K562 (cell line): Measurements from ENCODE around the gene ARMC9. TPM values are rescaled to one million over a fixed set of nuclear protein-coding genes. Genes with fewer than 3 reads are reported as not detected.

Source experiments
- CREM ChIP-seq: IDR thresholded peaks from 2 replicates; pipeline ENCODE4 v1.6.1; 2014; ENCODE audit warnings: antibody characterized with exemption, low read depth
- EGR1 ChIP-seq: fragments of 450-650 bp; conservative IDR thresholded peaks from 2 replicates; pipeline ENCODE4 v1.6.1; 2017; ENCODE audit warnings: mild to moderate bottlenecking
- HDAC8 ChIP-seq: fragments of 450-650 bp; IDR thresholded peaks from 2 replicates; pipeline ENCODE4 v1.6.1; 2016; ENCODE audit warnings: mild to moderate bottlenecking, missing genetic modification characterization, moderate library complexity, missing compliant biosample characterization
- KLF13 ChIP-seq: fragments of 450-650 bp; IDR thresholded peaks from 2 replicates; pipeline ENCODE4 v1.6.1; 2016; ENCODE audit warnings: missing genetic modification characterization, low read depth, mild to moderate bottlenecking, missing compliant biosample characterization, moderate library complexity, borderline replicate concordance
- PTBP1 ChIP-seq: fragments of 200-400 bp; formaldehyde crosslinking; IDR thresholded peaks from 2 replicates; pipeline ENCODE4 v1.6.1; 2017; ENCODE audit warnings: low read depth, low read length
- PURB ChIP-seq: sonication (generic); formaldehyde crosslinking; IDR thresholded peaks from 2 replicates; pipeline ENCODE4 v1.9.0; 2021; ENCODE audit warnings: low read depth, mild to moderate bottlenecking, missing genetic modification reagents
- RCOR1 ChIP-seq, 2 experiments: IDR thresholded peaks; 2 replicates each; pipeline ENCODE4 v1.6.1; 2012; ENCODE audit warnings: low read depth in 2 of 2, low read length in 2 of 2, borderline replicate concordance in 1 of 2, improper control_type of control experiment in 1 of 2
- RFX5 ChIP-seq: IDR thresholded peaks from 2 replicates; pipeline ENCODE4 v1.6.1; 2011; ENCODE audit warnings: low read depth, mild to moderate bottlenecking, improper control_type of control experiment, low read length
- SMARCA4 ChIP-seq: fragments of 450-650 bp; IDR thresholded peaks from 2 replicates; pipeline ENCODE4 v1.6.1; 2016
- SMARCB1 ChIP-seq: IDR thresholded peaks from 2 replicates; pipeline ENCODE4 v1.6.1; 2011; ENCODE audit warnings: improper control_type of control experiment, low read depth; ENCODE audit not compliant: insufficient read length
- SOX6 ChIP-seq: fragments of 450-650 bp; IDR thresholded peaks from 2 replicates; pipeline ENCODE4 v1.6.1; 2014; ENCODE audit warnings: mild to moderate bottlenecking
- SPI1 ChIP-seq: IDR thresholded peaks from 2 replicates; pipeline ENCODE4 v1.6.1; 2011; ENCODE audit warnings: low read depth, low read length, control low read depth, borderline replicate concordance
- TAL1 ChIP-seq: fragments of 450-650 bp; IDR thresholded peaks from 2 replicates; pipeline ENCODE4 v1.6.1; 2016; ENCODE audit warnings: mild to moderate bottlenecking
- TCF3 ChIP-seq: sonication (generic); formaldehyde crosslinking; IDR thresholded peaks from 2 replicates; pipeline ENCODE4 v1.4.0; 2020; ENCODE audit warnings: mild to moderate bottlenecking, missing genetic modification reagents
- YY1 ChIP-seq, 3 experiments: IDR thresholded peaks; 2 replicates each; pipeline ENCODE4 v1.6.1; 2011; ENCODE audit warnings: low read length in 2 of 3, mild to moderate bottlenecking in 2 of 3, moderate library complexity in 2 of 3, borderline replicate concordance in 1 of 3, control low read depth in 1 of 3, low read depth in 1 of 3; ENCODE audit not compliant: insufficient read depth in 3 of 3, insufficient replicate concordance in 2 of 3, control insufficient read depth in 1 of 3, insufficient read length in 1 of 3; ENCODE audit errors: extremely low read depth in 1 of 3
- ZNF174 ChIP-seq: fragments of 250-450 bp; sonication (Bioruptor Pico); IDR thresholded peaks from 2 replicates; pipeline ENCODE4 v1.4.0; 2020; ENCODE audit warnings: mild to moderate bottlenecking
- polyA plus RNA-seq, 8 experiments: library from polyadenylated mRNA; depleted of rRNA in 4 of 8; stranded (reverse) in 5 of 8; unstranded in 3 of 8; fragments of >200 nt; fragmentation: Nextera tagmentation in 2 of 8; fragmentation: Illumina TruSeq in 1 of 8; extraction: Ambion mirVana in 2 of 8; extraction: Trizol in 1 of 8; gene quantifications; 2 replicates each; pipeline versions ENCODE4 v1.2.1 to v1.2.3, GENCODE V29; 2011 to 2014; ENCODE audit warnings: inconsistent platforms in 1 of 8, missing spikeins in 1 of 8
- total RNA-seq, 7 experiments: library from RNA; depleted of rRNA in 6 of 7; stranded (reverse); fragments of >200 nt in 6 of 7; fragmentation: Illumina TruSeq in 2 of 7; extraction: Trizol in 2 of 7; gene quantifications; 2 replicates each; pipeline versions ENCODE4 v1.2.1 to v1.2.3, GENCODE V29; 2011 to 2021; ENCODE audit warnings: low replicate concordance in 1 of 7
- TF ChIP-seq, protein P1 (sequence below): fragments of 150-350 bp; conservative IDR thresholded peaks from 2 replicates; pipeline ENCODE4 v1.6.1; 2014; ENCODE audit warnings: low read length
- TF ChIP-seq, protein P2 (sequence below): fragments of 250-450 bp; sonication (Bioruptor Pico); IDR thresholded peaks from 2 replicates; pipeline ENCODE4 v1.4.0; 2020
- TF ChIP-seq, protein P3 (sequence below): sonication (generic); formaldehyde crosslinking; IDR thresholded peaks from 2 replicates; pipeline ENCODE4 v1.8.1; 2023; ENCODE audit warnings: mild to moderate bottlenecking, missing genetic modification reagents, moderate library complexity
- TF ChIP-seq, protein P4 (sequence below): sonication (generic); formaldehyde crosslinking; IDR thresholded peaks from 2 replicates; pipeline ENCODE4 v1.9.0; 2022; ENCODE audit warnings: mild to moderate bottlenecking, missing genetic modification reagents
- TF ChIP-seq, protein P5 (sequence below): fragments of 200-800 bp; sonication (Bioruptor generic); IDR thresholded peaks from 2 replicates; pipeline ENCODE4 v1.6.1; 2017; ENCODE audit warnings: missing genetic modification characterization, missing compliant biosample characterization
- TF ChIP-seq, protein P6 (sequence below): fragments of 250-450 bp; sonication (Bioruptor Pico); IDR thresholded peaks from 2 replicates; pipeline ENCODE4 v1.8.0; 2021; ENCODE audit warnings: moderate library complexity, mild to moderate bottlenecking, inconsistent platforms

The ARMC9 gene
- total and polyA plus RNA-seq, 9 of the 15 experiments (the other 6 are each of a cell fraction or from before 2014, with no cell fraction given) = 0.36 to 2.3 (median 1.1) TPM

DNA sequence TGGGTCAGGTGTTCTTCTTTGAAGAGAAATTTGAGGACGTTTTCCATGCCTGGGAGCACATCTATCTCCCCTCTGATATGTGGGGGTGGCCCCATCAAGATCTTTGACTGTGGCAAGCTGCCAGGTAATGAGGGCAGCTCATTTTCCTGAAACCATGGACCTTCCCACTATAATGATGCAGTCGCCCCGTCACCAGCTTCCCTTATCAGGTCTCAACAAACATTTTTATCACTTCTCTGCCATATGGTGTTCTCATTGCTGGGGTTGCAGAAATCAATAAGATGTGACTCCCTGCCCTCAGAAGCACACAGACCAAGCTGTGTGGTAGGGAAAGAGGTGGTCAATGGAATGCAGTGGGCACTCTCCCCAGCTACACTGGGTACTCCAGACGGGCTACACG lies 148.7 kb downstream of the ARMC9 start (continued):
- TF ChIP-seq YY1 (IDR thresholded peaks at IDR 0.05; ENCODE audit: borderline replicate concordance in 1 of 3, control insufficient read depth in 1 of 3, extremely low read depth in 1 of 3, insufficient read depth in 3 of 3, insufficient read length in 1 of 3, insufficient replicate concordance in 2 of 3, low read depth in 1 of 3, low read length in 2 of 3) (no peak), SMARCA4 (peak; percentile 29; the same call in 1 of the 2 replicates), RCOR1 (IDR thresholded peaks at IDR 0.05; ENCODE audit: borderline replicate concordance in 1 of 2, low read depth in 2 of 2, low read length in 2 of 2) (0 out of 4 replicates have a peak, but pooled peaks of 1 of the 2 experiments have one; percentile 8), RFX5 (no peak), SPI1 (no peak), KLF13 (no peak), SOX6 (no peak), PURB (CRISPR knock-in tag) (no peak), HDAC8 (no peak), EGR1 (0 out of 2 replicates have a peak, but pooled peaks have one; percentile 5), TCF3 (CRISPR knock-in tag) (peak; percentile 82), TAL1 (peak; percentile 67), CREM (0 out of 2 replicates have a peak, but pooled peaks have one; percentile 18), ZNF174 (no peak), SMARCB1 (no peak), PTBP1 (no peak)
- TF ChIP-seq, protein P1, sequence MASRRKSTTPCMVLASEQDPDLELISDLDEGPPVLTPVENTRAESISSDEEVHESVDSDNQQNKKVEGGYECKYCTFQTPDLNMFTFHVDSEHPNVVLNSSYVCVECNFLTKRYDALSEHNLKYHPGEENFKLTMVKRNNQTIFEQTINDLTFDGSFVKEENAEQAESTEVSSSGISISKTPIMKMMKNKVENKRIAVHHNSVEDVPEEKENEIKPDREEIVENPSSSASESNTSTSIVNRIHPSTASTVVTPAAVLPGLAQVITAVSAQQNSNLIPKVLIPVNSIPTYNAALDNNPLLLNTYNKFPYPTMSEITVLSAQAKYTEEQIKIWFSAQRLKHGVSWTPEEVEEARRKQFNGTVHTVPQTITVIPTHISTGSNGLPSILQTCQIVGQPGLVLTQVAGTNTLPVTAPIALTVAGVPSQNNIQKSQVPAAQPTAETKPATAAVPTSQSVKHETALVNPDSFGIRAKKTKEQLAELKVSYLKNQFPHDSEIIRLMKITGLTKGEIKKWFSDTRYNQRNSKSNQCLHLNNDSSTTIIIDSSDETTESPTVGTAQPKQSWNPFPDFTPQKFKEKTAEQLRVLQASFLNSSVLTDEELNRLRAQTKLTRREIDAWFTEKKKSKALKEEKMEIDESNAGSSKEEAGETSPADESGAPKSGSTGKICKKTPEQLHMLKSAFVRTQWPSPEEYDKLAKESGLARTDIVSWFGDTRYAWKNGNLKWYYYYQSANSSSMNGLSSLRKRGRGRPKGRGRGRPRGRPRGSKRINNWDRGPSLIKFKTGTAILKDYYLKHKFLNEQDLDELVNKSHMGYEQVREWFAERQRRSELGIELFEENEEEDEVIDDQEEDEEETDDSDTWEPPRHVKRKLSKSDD = no peak
- TF ChIP-seq, protein P2, sequence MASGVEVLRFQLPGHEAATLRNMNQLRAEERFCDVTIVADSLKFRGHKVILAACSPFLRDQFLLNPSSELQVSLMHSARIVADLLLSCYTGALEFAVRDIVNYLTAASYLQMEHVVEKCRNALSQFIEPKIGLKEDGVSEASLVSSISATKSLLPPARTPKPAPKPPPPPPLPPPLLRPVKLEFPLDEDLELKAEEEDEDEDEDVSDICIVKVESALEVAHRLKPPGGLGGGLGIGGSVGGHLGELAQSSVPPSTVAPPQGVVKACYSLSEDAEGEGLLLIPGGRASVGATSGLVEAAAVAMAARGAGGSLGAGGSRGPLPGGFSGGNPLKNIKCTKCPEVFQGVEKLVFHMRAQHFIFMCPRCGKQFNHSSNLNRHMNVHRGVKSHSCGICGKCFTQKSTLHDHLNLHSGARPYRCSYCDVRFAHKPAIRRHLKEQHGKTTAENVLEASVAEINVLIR = 0 out of 2 replicates have a peak, but pooled peaks have one; percentile 18
- TF ChIP-seq, protein P3, sequence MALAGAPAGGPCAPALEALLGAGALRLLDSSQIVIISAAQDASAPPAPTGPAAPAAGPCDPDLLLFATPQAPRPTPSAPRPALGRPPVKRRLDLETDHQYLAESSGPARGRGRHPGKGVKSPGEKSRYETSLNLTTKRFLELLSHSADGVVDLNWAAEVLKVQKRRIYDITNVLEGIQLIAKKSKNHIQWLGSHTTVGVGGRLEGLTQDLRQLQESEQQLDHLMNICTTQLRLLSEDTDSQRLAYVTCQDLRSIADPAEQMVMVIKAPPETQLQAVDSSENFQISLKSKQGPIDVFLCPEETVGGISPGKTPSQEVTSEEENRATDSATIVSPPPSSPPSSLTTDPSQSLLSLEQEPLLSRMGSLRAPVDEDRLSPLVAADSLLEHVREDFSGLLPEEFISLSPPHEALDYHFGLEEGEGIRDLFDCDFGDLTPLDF = no peak
- TF ChIP-seq, protein P4, sequence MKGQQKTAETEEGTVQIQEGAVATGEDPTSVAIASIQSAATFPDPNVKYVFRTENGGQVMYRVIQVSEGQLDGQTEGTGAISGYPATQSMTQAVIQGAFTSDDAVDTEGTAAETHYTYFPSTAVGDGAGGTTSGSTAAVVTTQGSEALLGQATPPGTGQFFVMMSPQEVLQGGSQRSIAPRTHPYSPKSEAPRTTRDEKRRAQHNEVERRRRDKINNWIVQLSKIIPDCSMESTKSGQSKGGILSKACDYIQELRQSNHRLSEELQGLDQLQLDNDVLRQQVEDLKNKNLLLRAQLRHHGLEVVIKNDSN (CRISPR knock-in tag) = no peak
- TF ChIP-seq, protein P5, sequence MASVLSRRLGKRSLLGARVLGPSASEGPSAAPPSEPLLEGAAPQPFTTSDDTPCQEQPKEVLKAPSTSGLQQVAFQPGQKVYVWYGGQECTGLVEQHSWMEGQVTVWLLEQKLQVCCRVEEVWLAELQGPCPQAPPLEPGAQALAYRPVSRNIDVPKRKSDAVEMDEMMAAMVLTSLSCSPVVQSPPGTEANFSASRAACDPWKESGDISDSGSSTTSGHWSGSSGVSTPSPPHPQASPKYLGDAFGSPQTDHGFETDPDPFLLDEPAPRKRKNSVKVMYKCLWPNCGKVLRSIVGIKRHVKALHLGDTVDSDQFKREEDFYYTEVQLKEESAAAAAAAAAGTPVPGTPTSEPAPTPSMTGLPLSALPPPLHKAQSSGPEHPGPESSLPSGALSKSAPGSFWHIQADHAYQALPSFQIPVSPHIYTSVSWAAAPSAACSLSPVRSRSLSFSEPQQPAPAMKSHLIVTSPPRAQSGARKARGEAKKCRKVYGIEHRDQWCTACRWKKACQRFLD (CRISPR knock-in tag) = no peak
- TF ChIP-seq, protein P6, sequence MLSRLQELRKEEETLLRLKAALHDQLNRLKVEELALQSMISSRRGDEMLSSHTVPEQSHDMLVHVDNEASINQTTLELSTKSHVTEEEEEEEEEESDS = no peak
